Prostate gland (tissue), 2 donors: ENCODE measurements around the gene MLN. TPM values are rescaled to one million over a fixed set of nuclear protein-coding genes. Genes with fewer than 3 reads are reported as not detected.

Source experiments
- DNase-seq: peaks from one replicate; pipeline ENCODE4 v3.0.0-alpha.2; 2019; ENCODE audit warnings: low spot score
- H3K27ac ChIP-seq, 2 donors: fragments of 200-600 bp; sonication (generic); 2 replicates each; pipeline ENCODE4 v1.5.1; 2017 to 2019
- H3K27me3 ChIP-seq: fragments of 200-600 bp; sonication (generic); replicated peaks from 2 replicates; pipeline ENCODE4 v1.5.1; 2019; ENCODE audit not compliant: insufficient read depth
- H3K36me3 ChIP-seq, 2 donors: fragments of 200-600 bp; sonication (generic); 1 replicate in 1 of 2; 2 replicates in 1 of 2; pipeline versions ENCODE4 v1.5.1 to v1.8.1; 2017 to 2019
- H3K4me1 ChIP-seq: fragments of 200-600 bp; sonication (generic); replicated peaks from 2 replicates; pipeline ENCODE4 v1.5.1; 2019
- H3K4me3 ChIP-seq, 2 donors: fragments of 200-600 bp; sonication (generic); 2 replicates each; pipeline ENCODE4 v1.5.1; 2017 to 2019
- H3K9me3 ChIP-seq: fragments of 200-600 bp; sonication (generic); 2 replicates; pipeline ENCODE4 v1.5.1; 2017
- CTCF ChIP-seq, 4 experiments: fragments of 200-600 bp in 2 of 4; fragments of 450-650 bp in 2 of 4; sonication (generic) in 2 of 4; IDR thresholded peaks; 1 replicate in 3 of 4; 2 replicates in 1 of 4; pipeline ENCODE4 v1.5.1; 2016 to 2019; ENCODE audit warnings: antibody characterized with exemption in 4 of 4, mild to moderate bottlenecking in 2 of 4, moderate library complexity in 2 of 4
- POLR2A ChIP-seq: fragments of 450-650 bp; IDR thresholded peaks from one replicate; pipeline ENCODE4 v1.6.1; 2016; ENCODE audit warnings: antibody characterized with exemption, mild to moderate bottlenecking
- POLR2AphosphoS5 ChIP-seq: sonication (generic); formaldehyde crosslinking; IDR thresholded peaks from one replicate; pipeline ENCODE4 v1.6.1; 2017; ENCODE audit warnings: antibody characterized with exemption
- WGBS: methylation state at CpG from one replicate; pipeline ENCODE4 v1.1.5; 2018; 5-methylcytosine and 5-hydroxymethylcytosine counted together
- intact Hi-C: fragments of 100-400 bp; cut with DNase I; formaldehyde crosslinking; loops from one replicate; pipeline ENCODE4 v1.14.2; 2022
- total RNA-seq, 2 donors: library from RNA; depleted of rRNA; stranded (reverse); fragments of >200 nt; gene quantifications; one replicate each; pipeline ENCODE4 v1.1.0, GENCODE V29; 2016

The MLN gene
- total RNA-seq, 2 donors from 2014 or later = not detected

DNA sequence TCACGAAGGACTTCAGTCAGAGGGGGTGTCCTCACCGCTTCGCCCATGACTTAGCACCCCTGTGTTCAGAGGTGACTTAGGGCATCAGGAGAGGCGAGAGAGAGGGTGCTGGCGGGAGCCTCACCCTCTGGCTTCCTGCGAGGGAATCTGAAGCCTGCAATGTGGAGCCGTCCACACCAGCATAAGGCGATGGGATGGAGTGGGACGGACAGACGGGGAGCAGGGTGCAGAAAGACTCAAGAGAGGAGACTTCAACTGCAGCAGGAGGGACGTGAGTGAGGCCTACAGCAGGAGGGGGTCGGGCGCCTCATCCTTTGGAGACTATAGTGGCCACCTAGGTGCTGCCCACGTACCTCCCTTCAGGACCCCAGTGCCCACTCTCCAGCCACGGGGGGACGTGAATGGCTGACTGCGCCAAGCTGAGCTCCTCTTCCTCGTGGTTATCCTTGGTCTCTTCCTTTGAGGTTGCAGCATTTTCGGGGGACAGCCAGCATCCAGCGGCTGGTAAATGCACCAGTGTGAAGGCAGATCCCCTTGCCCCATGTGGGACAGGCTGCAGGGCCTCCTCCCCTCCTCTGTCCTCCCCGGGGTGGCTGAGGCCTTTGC, 26.9 kb upstream of the MLN start:
- 86% methylated on average over 21 of the region's 21 CpGs for WGBS

GRCh38 chr6:33828764-33829731, 25.2 kb upstream of the MLN start:
- Histone ChIP-seq H3K9me3 (no peaks in the 10 kb centered on the region), H3K4me1 (peaks cover 14% of the 10 kb centered on the region), H3K4me3 (no peak overlapping the region), H3K36me3 (no peaks in the 10 kb centered on the region), H3K27me3 (no peaks in the 10 kb centered on the region), H3K27ac (peak overlapping the region in 1 of 2 donors; percentile 50)
- 71% methylated on average over 15 of the region's 15 CpGs for WGBS
- DNase-seq = no peak
- intact Hi-C loops = no loop called here
- TF ChIP-seq CTCF (IDR thresholded peaks at IDR 0.05) (no peak), POLR2AphosphoS5 (no peak), POLR2A (no peak)

More for the DNA sequence above, 26.9 kb upstream of the MLN start:
- no peak for DNase-seq
- Histone ChIP-seq H3K36me3 (no peaks in the 10 kb centered on the region), H3K27ac (no peak overlapping the region), H3K9me3 (no peaks in the 10 kb centered on the region), H3K27me3 (no peaks in the 10 kb centered on the region), H3K4me3 (no peak overlapping the region), H3K4me1 (peaks cover 14% of the 10 kb centered on the region)
- intact Hi-C loops = no loop called here
- TF ChIP-seq POLR2AphosphoS5 (no peak), POLR2A (no peak), CTCF (IDR thresholded peaks at IDR 0.05) (no peak)

DNA sequence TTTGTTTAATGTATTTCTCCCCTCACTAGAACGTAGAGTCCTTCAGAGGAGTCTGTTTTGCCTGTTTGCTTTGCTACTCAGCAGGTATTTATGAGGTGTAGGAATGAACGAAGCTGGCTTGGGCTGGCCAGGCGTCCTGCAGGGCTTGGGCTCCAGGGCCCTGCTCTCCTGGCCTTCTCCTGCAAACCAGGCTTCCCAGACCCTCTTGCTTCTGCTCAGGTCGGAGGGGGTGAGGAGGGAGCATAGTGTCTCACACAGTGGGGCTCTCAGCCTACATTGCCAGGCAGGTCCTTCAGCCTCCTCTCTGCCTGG, 24.6 kb upstream of the MLN start:
- peaks cover 14% of the 10 kb centered on the region for H3K4me1 ChIP-seq
- no peak overlapping the region for H3K4me3 ChIP-seq
- no peaks in the 10 kb centered on the region for H3K36me3 ChIP-seq
- H3K27ac ChIP-seq = peak overlapping the region in 1 of 2 donors; percentile 50
- intact Hi-C loops = no loop called here
- H3K27me3 ChIP-seq = no peaks in the 10 kb centered on the region
- peak; percentile 67 for DNase-seq
- 46% methylated on average over 4 of the region's 4 CpGs for WGBS
- no peaks in the 10 kb centered on the region for H3K9me3 ChIP-seq
- no peak for TF ChIP-seq POLR2A
- TF ChIP-seq POLR2AphosphoS5 = peak; percentile 91

- peak; percentile 28 for DNase-seq
- intact Hi-C loops = no loop called here
- WGBS = 68% methylated on average over 14 of the region's 14 CpGs
- no peaks in the 10 kb centered on the region for H3K36me3 ChIP-seq
- no peaks in the 10 kb centered on the region for H3K9me3 ChIP-seq
- no peak for TF ChIP-seq CTCF (IDR thresholded peaks at IDR 0.05)
- TF ChIP-seq POLR2A = no peak
- no peak for TF ChIP-seq POLR2AphosphoS5
- peaks cover 14% of the 10 kb centered on the region for H3K4me1 ChIP-seq
- no peak overlapping the region for H3K4me3 ChIP-seq
- no peaks in the 10 kb centered on the region for H3K27me3 ChIP-seq
- H3K27ac ChIP-seq = peak overlapping the region; percentile 19 to 44
These were observed 24.0 kb upstream of the MLN start for GRCh38 chr6:33827546-33828451.

GRCh38 chr6:33826537-33826936, 22.7 kb upstream of the MLN start:
- H3K27ac ChIP-seq = no peak overlapping the region
- TF ChIP-seq CTCF (IDR thresholded peaks at IDR 0.05) = no peak
- TF ChIP-seq POLR2AphosphoS5 = no peak
- no peak for TF ChIP-seq POLR2A
- H3K27me3 ChIP-seq = no peaks in the 10 kb centered on the region
- intact Hi-C loops = no loop called here
- H3K9me3 ChIP-seq = no peaks in the 10 kb centered on the region
- H3K4me1 ChIP-seq = peaks cover 14% of the 10 kb centered on the region
- no peak overlapping the region for H3K4me3 ChIP-seq
- H3K36me3 ChIP-seq = no peaks in the 10 kb centered on the region
- no peak for DNase-seq
- 70% methylated on average over 2 of the region's 2 CpGs for WGBS
